HEK293T (cell line): Measurements from ENCODE around the gene APC2.

Source experiments
- BHLHE40 ChIP-seq: fragments of 450-650 bp; IDR thresholded peaks from 2 replicates; pipeline ENCODE4 v1.6.1; 2016; ENCODE audit warnings: mild to moderate bottlenecking, moderate library complexity, borderline replicate concordance
- FOXK2 ChIP-seq: fragments of 450-650 bp; IDR thresholded peaks from 2 replicates; pipeline ENCODE4 v1.6.1; 2016; ENCODE audit warnings: mild to moderate bottlenecking
- HDGF ChIP-seq: fragments of 450-650 bp; IDR thresholded peaks from 2 replicates; pipeline ENCODE4 v1.6.1; 2017; ENCODE audit warnings: antibody characterized with exemption, borderline replicate concordance
- L3MBTL2 ChIP-seq: fragments of 450-650 bp; conservative IDR thresholded peaks from 2 replicates; pipeline ENCODE4 v1.6.1; 2016; ENCODE audit warnings: mild to moderate bottlenecking
- SP1 ChIP-seq: fragments of 450-650 bp; IDR thresholded peaks from 2 replicates; pipeline ENCODE4 v1.6.1; 2017
- SUZ12 ChIP-seq: fragments of 450-650 bp; IDR thresholded peaks from 2 replicates; pipeline ENCODE4 v1.6.1; 2016; ENCODE audit warnings: mild to moderate bottlenecking

- TF ChIP-seq SUZ12 (no peak), BHLHE40 (no peak), SP1 (no peak), FOXK2 (no peak), HDGF (no peak), L3MBTL2 (no peak)
These were observed 41.9 kb downstream of the APC2 start for GRCh38 chr19:1491849-1492170.
